Fibroblast of skin of abdomen (primary cell): Measurements from ENCODE around the gene DXO.
"Not testable (repeated sequence)": the region's sequence is repeated elsewhere in the genome, so short reads cannot be mapped to it uniquely, and the experiment has no call there.

Source experiments
- DNase-seq: peaks from one replicate; pipeline ENCODE4 v3.0.0-alpha.2; 2013

DXO gene

GRCh38 chr6:31979238-31979898 lies 7.4 kb upstream of the DXO start:
- DNase-seq = no peak

GRCh38 chr6:31978831-31979230 lies 6.9 kb upstream of the DXO start:
- DNase-seq = no peak

GRCh38 chr6:31977816-31978431 lies 6.0 kb upstream of the DXO start:
- no peak for DNase-seq

- not testable (repeated sequence) for DNase-seq
Observed at GRCh38 chr6:31976065-31976464, 4.1 kb upstream of the DXO start.

GRCh38 chr6:31972709-31973350 lies 892 bp upstream of the DXO start:
- no peak for DNase-seq

GRCh38 chr6:31971279-31971992 lies 502 bp downstream of the DXO start:
- DNase-seq = no peak

GRCh38 chr6:31970604-31971271 lies 1.2 kb downstream of the DXO start:
- DNase-seq = no peak

- DNase-seq = no peak
Observed at GRCh38 chr6:31969712-31970603, 2.0 kb downstream of the DXO start.

- no peak for DNase-seq
Observed at GRCh38 chr6:31968791-31969711, 2.9 kb downstream of the DXO start.

GRCh38 chr6:31968326-31968725 lies 3.6 kb downstream of the DXO start:
- no peak for DNase-seq

GRCh38 chr6:31967926-31968320 lies 4.0 kb downstream of the DXO start:
- DNase-seq = no peak

GRCh38 chr6:31966997-31967925 lies 4.7 kb downstream of the DXO start:
- DNase-seq = no peak

- no peak for DNase-seq
Observed at GRCh38 chr6:31966506-31966905, 5.4 kb downstream of the DXO start.

- no peak for DNase-seq
Observed at GRCh38 chr6:31965700-31966099, 6.2 kb downstream of the DXO start.

GRCh38 chr6:31963921-31964320 lies 8.0 kb downstream of the DXO start:
- no peak for DNase-seq

GRCh38 chr6:31961616-31962015 lies 10.3 kb downstream of the DXO start:
- DNase-seq = no peak

GRCh38 chr6:31958741-31959739 lies 12.9 kb downstream of the DXO start, which contains the start of the genes NELFE and SKIC2:
Gene NELFE, minus strand, starts transcription at chr6:31958971. Its CDS starts 525 bp downstream, at chr6:31958446.
Gene SKIC2, plus strand, starts transcription at chr6:31959175. Its CDS starts 18 bp downstream, at chr6:31959193.
- DNase-seq = peak; percentile 99

GRCh38 chr6:31958412-31958740 lies 13.6 kb downstream of the DXO start:
- DNase-seq = no peak
